HG03432 (cell line): ENCODE results near the gene TMEM235.

Source experiments
- ATAC-seq: cut with Tn5 transposase; IDR thresholded peaks from one replicate; pipeline ENCODE4 v1.9.1; 2021; ENCODE audit warnings: mild to moderate bottlenecking, moderate library complexity; ENCODE audit not compliant: unreplicated experiment

Gene TMEM235

GRCh38 chr17:78269955-78270381 is 38.5 kb downstream of the TMEM235 start:
- ATAC-seq: no peak

DNA sequence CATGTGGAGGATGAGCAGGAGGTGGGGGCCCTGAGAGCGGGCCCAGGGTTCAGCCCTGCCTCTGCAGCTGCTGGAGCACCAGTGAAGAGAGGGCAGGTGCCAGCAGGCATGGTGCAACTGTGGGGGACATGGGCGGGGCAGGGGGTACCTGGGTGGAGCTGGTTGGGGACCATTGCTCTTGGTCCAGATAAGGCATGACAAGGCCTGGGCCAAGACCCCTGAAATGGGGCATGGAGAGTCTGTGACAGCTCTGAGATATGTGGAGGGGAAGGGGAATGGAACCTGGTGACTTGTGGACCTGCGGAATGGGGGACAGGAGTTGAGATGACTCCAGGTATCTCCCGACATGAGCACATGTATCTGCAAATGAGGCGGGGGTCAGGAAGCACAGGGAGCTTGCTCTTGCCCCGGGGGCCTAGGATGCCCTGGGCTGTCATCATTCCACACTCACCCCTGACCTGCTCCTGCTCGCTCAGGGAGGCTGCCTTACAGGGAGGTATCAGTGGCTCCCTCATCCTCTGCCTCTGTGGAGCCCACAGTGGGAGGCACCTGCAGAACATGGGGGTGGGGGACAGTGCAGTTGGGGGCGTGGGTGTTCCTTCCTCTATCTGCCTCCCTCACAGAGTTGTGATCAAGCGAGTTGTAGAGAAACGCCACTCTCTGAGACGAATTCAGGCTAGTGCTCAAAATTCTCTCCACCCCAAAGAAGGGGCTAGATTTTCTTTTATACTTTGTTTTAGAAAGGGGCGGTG is 40.2 kb downstream of the TMEM235 start:
- no peak for ATAC-seq

GRCh38 chr17:78272181-78272913 is 40.9 kb downstream of the TMEM235 start:
- no peak for ATAC-seq

GRCh38 chr17:78272914-78273258 is 41.5 kb downstream of the TMEM235 start:
- no peak for ATAC-seq

DNA sequence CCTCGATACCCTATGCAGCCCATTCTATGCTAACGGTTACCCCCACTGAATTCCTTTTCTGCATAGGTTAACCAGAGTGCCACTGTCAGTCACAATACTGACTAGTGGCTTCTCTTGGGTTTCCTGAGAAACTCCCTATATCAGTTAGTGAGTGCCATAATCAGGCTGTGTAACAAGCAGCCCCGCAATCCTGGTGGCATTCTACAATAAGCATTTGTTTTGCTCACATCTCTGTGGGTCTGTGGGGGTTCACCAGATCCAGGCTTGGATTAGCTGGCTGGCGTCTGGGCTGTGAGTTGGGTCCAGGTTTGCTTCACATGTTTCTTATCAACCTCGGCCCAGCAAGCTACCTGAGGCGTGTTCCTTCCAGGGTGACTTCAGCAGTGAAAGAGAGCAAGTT is 42.4 kb downstream of the TMEM235 start:
- no peak for ATAC-seq

DNA sequence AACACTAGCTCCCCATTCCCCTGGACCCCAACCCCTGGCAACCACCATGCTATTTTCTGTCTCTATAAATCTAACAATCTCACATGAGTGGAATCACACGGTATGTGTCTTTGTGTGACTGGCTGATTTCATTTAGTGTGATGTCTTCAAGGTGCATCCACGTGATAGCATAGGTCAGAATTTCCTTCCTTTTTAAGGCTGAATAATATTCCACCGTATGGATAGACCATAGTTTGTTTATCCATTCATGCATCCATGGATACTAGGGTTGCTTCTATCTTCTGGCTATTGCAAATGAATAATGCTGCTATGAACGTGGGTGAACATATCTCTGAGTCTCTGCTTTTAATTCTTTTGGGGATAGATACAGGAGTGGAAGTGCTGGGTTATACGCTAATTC is 43.9 kb downstream of the TMEM235 start:
- no peak for ATAC-seq

DNA sequence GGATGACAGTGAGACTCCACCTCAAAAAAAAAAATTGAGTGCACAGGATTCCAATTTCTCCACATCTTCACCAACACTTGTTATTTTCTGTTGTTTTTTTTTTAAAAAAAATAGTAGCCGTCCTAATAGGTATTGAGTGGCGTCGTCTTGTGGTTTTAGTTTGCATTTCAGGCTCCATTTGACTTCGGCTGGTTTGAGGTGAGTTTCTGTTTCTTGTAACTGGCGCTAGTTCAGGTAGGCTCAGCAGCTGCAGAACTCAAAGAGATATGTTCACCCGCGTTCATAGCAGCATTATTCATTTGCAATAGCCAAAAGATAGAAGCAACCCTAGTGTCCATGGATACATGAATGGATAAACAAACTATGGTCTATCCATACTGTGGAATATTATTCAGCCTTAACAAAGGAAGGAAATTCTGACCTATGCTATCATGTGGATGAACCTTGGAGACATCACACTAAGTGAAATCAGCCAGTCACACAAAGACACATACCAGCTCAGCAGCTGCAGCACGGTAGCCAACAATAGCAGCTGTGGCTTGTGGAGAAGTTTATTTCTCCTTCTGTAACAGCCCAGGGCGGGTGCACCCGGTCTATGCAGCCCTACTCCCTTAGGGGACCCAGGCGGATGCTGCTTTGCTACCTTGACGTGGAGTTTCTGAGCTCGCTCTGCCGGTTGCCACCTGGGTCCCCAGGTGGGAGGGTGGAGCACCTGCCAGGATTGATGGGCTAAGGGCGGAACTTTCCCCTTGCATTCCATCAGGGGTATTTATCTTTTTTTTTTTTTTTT is 44.9 kb downstream of the TMEM235 start:
- ATAC-seq: no peak

DNA sequence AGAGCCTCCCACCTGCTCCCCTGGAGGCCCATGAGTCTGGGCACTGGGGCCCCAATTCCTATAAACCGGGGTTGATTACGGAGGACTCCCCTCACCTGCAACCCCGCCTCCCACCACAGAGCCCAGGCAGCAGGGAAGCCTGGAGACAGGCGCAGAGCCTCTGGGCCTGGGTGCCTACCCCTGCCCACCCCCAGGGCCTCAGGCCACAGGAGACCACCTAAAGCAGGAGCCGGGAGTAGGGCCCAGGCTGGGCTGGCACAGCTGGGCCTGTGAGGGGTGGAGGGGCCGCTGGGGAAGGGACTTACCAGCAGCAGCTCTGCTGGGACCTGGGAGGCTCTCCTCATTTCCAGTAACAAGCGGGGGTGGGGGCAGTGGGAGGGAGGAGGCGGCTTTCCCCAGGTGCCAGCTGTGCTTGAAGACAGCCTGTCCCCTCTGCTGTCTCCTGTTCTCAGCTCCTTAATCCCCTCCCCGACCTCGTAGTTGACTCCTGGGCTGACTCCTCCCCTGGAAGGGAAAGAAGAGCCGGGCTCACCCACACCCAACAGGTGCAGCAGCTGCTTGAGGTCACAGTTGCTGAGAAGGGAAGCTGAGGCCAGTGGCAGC is 46.8 kb downstream of the TMEM235 start:
- no peak for ATAC-seq

DNA sequence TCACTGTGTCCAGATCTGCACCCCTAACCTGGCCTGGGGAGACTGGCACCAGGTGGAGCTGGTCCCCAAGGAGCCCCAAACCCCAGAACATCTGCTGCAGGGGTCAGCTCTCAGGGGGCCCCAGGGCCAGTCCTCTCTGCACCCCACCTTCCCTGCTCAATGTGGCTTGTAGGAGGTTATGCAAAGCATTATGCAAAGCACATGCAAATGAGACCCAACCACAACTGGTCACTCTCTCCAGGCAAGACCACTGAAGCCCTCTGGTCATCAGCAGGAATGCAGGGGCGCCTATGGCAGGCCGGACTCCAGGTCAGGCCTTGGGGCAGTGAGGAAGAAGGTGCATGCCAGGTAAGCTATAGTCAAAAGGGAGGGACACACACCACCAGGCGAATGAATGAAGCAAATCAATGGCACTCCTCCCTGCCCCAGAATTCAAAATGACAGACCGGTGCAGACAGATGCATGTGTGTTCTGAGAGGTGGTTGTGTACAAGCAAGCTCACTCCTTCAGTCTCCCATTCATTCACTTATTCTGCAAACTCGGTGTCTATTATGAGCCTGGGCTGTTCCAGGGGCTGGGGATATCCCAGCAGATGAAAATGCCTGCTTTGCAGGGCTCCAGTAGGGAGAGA is 48.0 kb downstream of the TMEM235 start:
- ATAC-seq: no peak

DNA sequence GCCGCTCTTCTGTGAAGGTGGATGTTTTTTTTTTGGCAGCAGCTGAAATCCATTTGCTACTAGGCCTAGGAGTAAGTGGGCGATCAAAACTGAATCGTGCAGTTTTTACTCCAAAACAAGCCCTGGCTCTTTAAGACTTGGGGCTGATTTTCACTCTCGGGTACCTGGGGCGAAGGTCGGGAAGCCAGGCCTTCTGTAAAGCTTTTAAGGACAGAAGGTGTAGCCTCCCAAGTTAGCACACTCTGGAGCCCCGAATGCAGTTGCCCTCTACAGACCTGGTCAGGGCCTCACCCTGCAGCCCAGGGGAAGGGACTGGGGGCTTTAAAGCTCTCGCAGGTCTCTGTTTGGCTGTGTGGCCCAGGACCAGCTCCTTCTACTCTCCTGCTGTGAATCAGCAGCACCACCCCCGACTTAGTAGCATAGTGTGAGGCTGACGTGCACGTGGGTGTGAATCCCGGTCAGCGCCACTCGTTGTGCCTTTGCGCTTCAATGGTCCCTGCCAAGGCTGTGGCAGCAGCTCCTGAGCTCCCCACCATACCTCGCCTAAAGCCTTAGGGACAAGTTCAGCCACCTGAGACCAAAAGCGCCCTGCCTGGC is 49.9 kb downstream of the TMEM235 start:
- no peak for ATAC-seq

GRCh38 chr17:78284146-78284545 is 52.7 kb downstream of the TMEM235 start:
- no peak for ATAC-seq

GRCh38 chr17:78289004-78289403 is 57.6 kb downstream of the TMEM235 start:
- ATAC-seq: no peak

DNA sequence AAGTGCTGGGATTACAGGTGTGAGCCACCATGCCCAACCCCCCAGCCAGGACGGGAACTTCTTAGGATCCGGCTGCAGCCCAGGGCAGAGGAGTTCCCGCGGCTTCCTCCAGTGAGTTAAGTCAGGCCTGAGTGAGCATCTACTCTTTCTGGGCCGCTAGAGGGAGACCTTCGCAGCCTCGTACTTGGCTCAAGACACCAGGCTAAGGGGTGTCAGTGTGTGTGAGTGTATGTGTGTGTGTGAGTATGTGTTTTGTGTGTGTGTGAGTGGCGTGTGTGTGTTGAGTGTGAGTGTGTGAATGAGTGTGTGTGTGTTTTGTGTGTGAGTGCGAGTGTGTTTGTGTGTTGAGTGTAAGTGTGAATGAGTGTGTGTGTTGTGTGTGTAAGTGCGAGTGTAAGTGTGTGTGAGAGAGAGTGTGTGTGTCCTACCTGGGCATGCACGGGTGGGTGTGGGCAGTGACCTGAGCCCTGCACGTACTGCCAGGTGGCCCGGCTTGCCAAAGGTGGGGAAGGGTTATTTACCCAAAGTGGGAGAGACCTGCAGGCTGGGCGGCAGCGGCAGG is 58.5 kb downstream of the TMEM235 start:
- no peak for ATAC-seq
